ENCODE results near the gene CCM2L. TPM values are rescaled to one million over a fixed set of nuclear protein-coding genes. Genes with fewer than 3 reads are reported as not detected.

CCM2L gene
- polyA plus RNA-seq, 1 donor (not counting 4 experiments of a cell fraction or from before 2014, with no cell fraction given), result not detected

DNA sequence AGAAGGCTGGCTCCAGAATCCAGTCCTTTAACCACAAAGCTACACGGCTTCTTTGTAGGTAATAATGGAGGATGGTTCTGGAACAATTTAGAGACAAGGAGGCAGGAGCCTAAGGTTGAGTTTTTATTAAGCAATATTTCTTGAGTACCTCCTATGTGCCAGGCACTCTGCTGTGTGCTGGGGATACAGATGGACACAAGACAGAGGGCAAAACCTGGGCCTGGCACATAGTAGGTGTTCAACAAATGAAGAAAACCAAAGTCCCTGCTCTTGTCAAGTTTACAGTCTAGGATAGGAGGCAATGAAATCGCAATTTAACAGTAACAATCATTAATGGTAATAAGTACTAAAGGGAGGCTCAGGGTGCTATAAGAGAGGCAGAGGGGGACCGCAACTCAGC lies 17.4 kb downstream of the CCM2L start:
- H2AFZ ChIP-seq (ENCODE audit: control insufficient read depth, low read length), result no peak overlapping the region
- no peaks in the 10 kb centered on the region for H3K36me3 ChIP-seq (ENCODE audit: control insufficient read depth in 2 of 2, extremely low read depth in 1 of 2, insufficient read depth in 2 of 2, low read length in 2 of 2)
- peaks cover 22% of the 10 kb centered on the region for H3K27me3 ChIP-seq (ENCODE audit: control insufficient read depth, extremely low read depth, insufficient read depth, low read length)
- no peak overlapping the region for H3K9ac ChIP-seq (ENCODE audit: control insufficient read depth, extremely low read depth, insufficient read depth, low read length)
- H3K4me1 ChIP-seq (ENCODE audit: control insufficient read depth, extremely low read depth, insufficient read depth, low read length), result no peaks in the 10 kb centered on the region
- no peaks in the 10 kb centered on the region for H3K79me2 ChIP-seq (ENCODE audit: control insufficient read depth, insufficient read depth, low read length)
- H3K4me2 ChIP-seq (ENCODE audit: control insufficient read depth, extremely low read depth, insufficient read depth, low read depth, low read length), result no peak overlapping the region
- FAIRE-seq, result no peak
- no peak overlapping the region for H3K27ac ChIP-seq (ENCODE audit: control insufficient read depth, insufficient read depth, low read length)
- no peaks in the 10 kb centered on the region for H4K20me1 ChIP-seq (ENCODE audit: control insufficient read depth, extremely low read depth, insufficient read depth, low read length)
- no peaks in the 10 kb centered on the region for H3K9me1 ChIP-seq (ENCODE audit: control insufficient read depth, extremely low read depth, insufficient read depth, low read length)
- TF ChIP-seq EZH2 (IDR thresholded peaks at IDR 0.05; ENCODE audit: low read length), result no peak
- TF ChIP-seq, protein P1, sequence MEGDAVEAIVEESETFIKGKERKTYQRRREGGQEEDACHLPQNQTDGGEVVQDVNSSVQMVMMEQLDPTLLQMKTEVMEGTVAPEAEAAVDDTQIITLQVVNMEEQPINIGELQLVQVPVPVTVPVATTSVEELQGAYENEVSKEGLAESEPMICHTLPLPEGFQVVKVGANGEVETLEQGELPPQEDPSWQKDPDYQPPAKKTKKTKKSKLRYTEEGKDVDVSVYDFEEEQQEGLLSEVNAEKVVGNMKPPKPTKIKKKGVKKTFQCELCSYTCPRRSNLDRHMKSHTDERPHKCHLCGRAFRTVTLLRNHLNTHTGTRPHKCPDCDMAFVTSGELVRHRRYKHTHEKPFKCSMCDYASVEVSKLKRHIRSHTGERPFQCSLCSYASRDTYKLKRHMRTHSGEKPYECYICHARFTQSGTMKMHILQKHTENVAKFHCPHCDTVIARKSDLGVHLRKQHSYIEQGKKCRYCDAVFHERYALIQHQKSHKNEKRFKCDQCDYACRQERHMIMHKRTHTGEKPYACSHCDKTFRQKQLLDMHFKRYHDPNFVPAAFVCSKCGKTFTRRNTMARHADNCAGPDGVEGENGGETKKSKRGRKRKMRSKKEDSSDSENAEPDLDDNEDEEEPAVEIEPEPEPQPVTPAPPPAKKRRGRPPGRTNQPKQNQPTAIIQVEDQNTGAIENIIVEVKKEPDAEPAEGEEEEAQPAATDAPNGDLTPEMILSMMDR (optimal IDR thresholded peaks at IDR 0.05 in 1 of 3, IDR thresholded peaks at IDR 0.05 in 1 of 3, conservative IDR thresholded peaks at IDR 0.05 in 1 of 3; ENCODE audit: extremely low read depth in 1 of 3, insufficient read depth in 2 of 3, low read length in 3 of 3), result no peak
- dilution Hi-C loops (cut with MboI; ENCODE audit: extremely low pct_ligation_motif_present, low sequenced_read_pairs), result no loop called here
- H3K9me3 ChIP-seq (ENCODE audit: control insufficient read depth, low read depth, low read length), result no peaks in the 10 kb centered on the region
- no peak overlapping the region for H3K4me3 ChIP-seq (ENCODE audit: control insufficient read depth in 2 of 3, extremely low read depth in 1 of 3, insufficient read depth in 2 of 3, low read depth in 1 of 3, low read length in 3 of 3)
- DNase-seq (ENCODE audit: low read depth, low spot score), result no peak

DNA sequence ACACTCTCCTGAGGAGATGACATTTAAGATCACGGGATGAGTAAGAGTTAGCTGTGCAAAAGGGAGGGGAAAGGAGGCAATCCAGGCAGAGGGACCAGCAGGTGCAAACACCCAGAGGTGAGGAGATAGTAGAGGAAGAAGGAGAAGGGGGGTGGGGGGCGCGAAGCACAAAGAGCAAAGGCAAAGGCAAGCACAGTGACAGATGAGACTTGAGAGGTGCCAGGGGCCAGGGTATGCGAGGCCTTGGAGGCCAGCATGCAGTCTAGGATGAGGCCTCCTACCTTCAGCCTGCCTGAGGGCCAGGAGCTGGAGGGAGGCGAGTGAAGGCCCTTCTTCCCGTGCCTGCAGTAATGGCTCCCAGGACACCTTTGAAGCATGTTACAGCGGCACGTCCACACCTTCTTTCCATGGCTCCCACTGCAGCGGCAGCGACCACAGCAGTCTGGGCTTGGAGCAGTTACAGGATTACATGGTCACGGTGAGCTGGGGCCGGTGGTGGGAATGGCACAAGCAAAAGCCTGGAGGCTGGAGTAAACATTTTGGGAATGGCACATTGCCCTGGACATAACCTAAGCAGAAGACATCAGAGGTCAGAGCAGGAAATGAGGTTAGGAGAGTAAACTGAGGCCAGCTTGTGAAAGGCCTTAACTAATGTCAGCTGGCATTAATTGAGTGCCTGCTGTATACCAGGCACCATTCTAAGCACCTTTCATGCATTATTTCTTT lies 18.6 kb downstream of the CCM2L start:
- H3K9me3 ChIP-seq (ENCODE audit: control insufficient read depth, low read depth, low read length), result no peaks in the 10 kb centered on the region
- H3K36me3 ChIP-seq (ENCODE audit: control insufficient read depth in 2 of 2, extremely low read depth in 1 of 2, insufficient read depth in 2 of 2, low read length in 2 of 2), result no peaks in the 10 kb centered on the region
- peaks cover 24% of the 10 kb centered on the region for H3K27me3 ChIP-seq (ENCODE audit: control insufficient read depth, extremely low read depth, insufficient read depth, low read length)
- no peaks in the 10 kb centered on the region for H4K20me1 ChIP-seq (ENCODE audit: control insufficient read depth, extremely low read depth, insufficient read depth, low read length)
- DNase-seq (ENCODE audit: low read depth, low spot score) (no peak), FAIRE-seq (no peak)
- no peak overlapping the region for H3K27ac ChIP-seq (ENCODE audit: control insufficient read depth, insufficient read depth, low read length)
- dilution Hi-C loops (cut with MboI; ENCODE audit: extremely low pct_ligation_motif_present, low sequenced_read_pairs), result no loop called here
- no peak overlapping the region for H3K4me2 ChIP-seq (ENCODE audit: control insufficient read depth, extremely low read depth, insufficient read depth, low read depth, low read length)
- H3K4me1 ChIP-seq (ENCODE audit: control insufficient read depth, extremely low read depth, insufficient read depth, low read length), result no peaks in the 10 kb centered on the region
- no peak overlapping the region for H3K9ac ChIP-seq (ENCODE audit: control insufficient read depth, extremely low read depth, insufficient read depth, low read length)
- no peaks in the 10 kb centered on the region for H3K79me2 ChIP-seq (ENCODE audit: control insufficient read depth, insufficient read depth, low read length)
- TF ChIP-seq EZH2 (IDR thresholded peaks at IDR 0.05; ENCODE audit: low read length), result no peak
- TF ChIP-seq, protein P1 (optimal IDR thresholded peaks at IDR 0.05 in 1 of 3, IDR thresholded peaks at IDR 0.05 in 1 of 3, conservative IDR thresholded peaks at IDR 0.05 in 1 of 3; ENCODE audit: extremely low read depth in 1 of 3, insufficient read depth in 2 of 3, low read length in 3 of 3), result no peak
- H2AFZ ChIP-seq (ENCODE audit: control insufficient read depth, low read length), result no peak overlapping the region
- H3K4me3 ChIP-seq (ENCODE audit: control insufficient read depth in 2 of 3, extremely low read depth in 1 of 3, insufficient read depth in 2 of 3, low read depth in 1 of 3, low read length in 3 of 3), result no peak overlapping the region
- H3K9me1 ChIP-seq (ENCODE audit: control insufficient read depth, extremely low read depth, insufficient read depth, low read length), result no peaks in the 10 kb centered on the region
